WTC11 (cell line): ENCODE results near the gene DUSP11. TPM values are rescaled to one million over a fixed set of nuclear protein-coding genes. Genes with fewer than 3 reads are reported as not detected.

Experiments used
- ATAC-seq: fragments of 200-7000 bp; cut with Tn5 transposase; 2 replicates; pipeline ENCODE4 v1.10.0; 2021; ENCODE audit warnings: mild to moderate bottlenecking, moderate library complexity
- CTCF ChIA-PET: fragments of 300-600 bp; sonication (Branson Sonifier 250); formaldehyde crosslinking; loops from one replicate; lab custom pipeline; 2021; ENCODE audit warnings: antibody characterized with exemption; lab: Charles Lee
- POLR2A ChIA-PET: fragments of 350-600 bp; sonication (Branson Sonifier 250); formaldehyde crosslinking; loops from one replicate; lab custom pipeline; 2021; ENCODE audit warnings: antibody characterized with exemption; lab: Charles Lee
- DNase-seq: peaks from one replicate; pipeline ENCODE4 v3.0.0; 2021; ENCODE audit warnings: low spot score
- H3K27ac Mint-ChIP-seq: 2 replicates; pipeline ENCODE4 v1.8.0; 2021; ENCODE audit warnings: mixed read lengths
- H3K27me3 Mint-ChIP-seq: 2 replicates; pipeline ENCODE4 v1.8.0; 2021; ENCODE audit warnings: low read depth, mild to moderate bottlenecking, moderate library complexity, mixed read lengths
- H3K36me3 Mint-ChIP-seq: 2 replicates; pipeline ENCODE4 v1.8.0; 2021; ENCODE audit warnings: mixed read lengths
- H3K4me1 Mint-ChIP-seq: 2 replicates; pipeline ENCODE4 v1.8.0; 2022; ENCODE audit warnings: mixed read lengths
- H3K4me3 Mint-ChIP-seq: 2 replicates; pipeline ENCODE4 v1.8.0; 2021; ENCODE audit warnings: mild to moderate bottlenecking, moderate library complexity, mixed read lengths
- H3K9me3 Mint-ChIP-seq: 2 replicates; pipeline ENCODE4 v1.8.0; 2021; ENCODE audit warnings: mixed read lengths
- ATF1 ChIP-seq: sonication (generic); formaldehyde crosslinking; IDR thresholded peaks from 2 replicates; pipeline ENCODE4 v1.8.1; 2023; ENCODE audit warnings: mild to moderate bottlenecking, moderate library complexity, missing genetic modification reagents
- E2F4 ChIP-seq: sonication (generic); formaldehyde crosslinking; IDR thresholded peaks from 2 replicates; pipeline ENCODE4 v1.8.1; 2022; ENCODE audit warnings: low read depth, mild to moderate bottlenecking, moderate library complexity, missing genetic modification reagents, borderline replicate concordance
- E2F5 ChIP-seq: sonication (generic); formaldehyde crosslinking; IDR thresholded peaks from 2 replicates; pipeline ENCODE4 v1.8.1; 2022; ENCODE audit warnings: mild to moderate bottlenecking, moderate library complexity, missing genetic modification reagents
- ESRRA ChIP-seq: sonication (generic); formaldehyde crosslinking; IDR thresholded peaks from 2 replicates; pipeline ENCODE4 v1.8.1; 2022; ENCODE audit warnings: mild to moderate bottlenecking, missing genetic modification reagents, borderline replicate concordance
- ETV6 ChIP-seq: sonication (generic); formaldehyde crosslinking; IDR thresholded peaks from 2 replicates; pipeline ENCODE4 v1.8.1; 2022; ENCODE audit warnings: mild to moderate bottlenecking, missing genetic modification reagents
- FOXP1 ChIP-seq: sonication (generic); formaldehyde crosslinking; IDR thresholded peaks from 2 replicates; pipeline ENCODE4 v1.8.0; 2022; ENCODE audit warnings: missing genetic modification reagents, mild to moderate bottlenecking, moderate library complexity, borderline replicate concordance
- GRHL2 ChIP-seq: fragments of 250-450 bp; sonication (Bioruptor Pico); IDR thresholded peaks from 2 replicates; pipeline ENCODE4 v1.8.0; 2022; ENCODE audit warnings: mild to moderate bottlenecking, moderate library complexity; ENCODE audit not compliant: insufficient replicate concordance, severe bottlenecking
- GTF2I ChIP-seq: fragments of 250-450 bp; sonication (Bioruptor Pico); conservative IDR thresholded peaks from 2 replicates; pipeline ENCODE4 v1.4.0; 2021; ENCODE audit warnings: mild to moderate bottlenecking
- HMGA2 ChIP-seq: fragments of 250-450 bp; sonication (Bioruptor Pico); IDR thresholded peaks from 2 replicates; pipeline ENCODE4 v1.4.0; 2021; ENCODE audit warnings: mild to moderate bottlenecking, moderate library complexity
- IRF1 ChIP-seq: sonication (generic); formaldehyde crosslinking; IDR thresholded peaks from 2 replicates; pipeline ENCODE4 v1.8.0; 2023; ENCODE audit warnings: missing genetic modification reagents
- KAT7 ChIP-seq: sonication (generic); formaldehyde crosslinking; IDR thresholded peaks from 2 replicates; pipeline ENCODE4 v1.8.1; 2023; ENCODE audit warnings: missing genetic modification reagents, mild to moderate bottlenecking, borderline replicate concordance
- MAX ChIP-seq: sonication (generic); formaldehyde crosslinking; IDR thresholded peaks from 2 replicates; pipeline ENCODE4 v1.8.0; 2022; ENCODE audit warnings: mild to moderate bottlenecking, missing genetic modification reagents
- NFE2L1 ChIP-seq: sonication (generic); formaldehyde crosslinking; IDR thresholded peaks from 2 replicates; pipeline ENCODE4 v1.8.1; 2023; ENCODE audit warnings: missing genetic modification reagents
- NFYB ChIP-seq: sonication (generic); formaldehyde crosslinking; conservative IDR thresholded peaks from 2 replicates; pipeline ENCODE4 v1.8.0; 2022; ENCODE audit warnings: low read depth, missing genetic modification reagents
- SMAD3 ChIP-seq: sonication (generic); formaldehyde crosslinking; IDR thresholded peaks from 2 replicates; pipeline ENCODE4 v1.8.0; 2022; ENCODE audit warnings: missing genetic modification reagents, mild to moderate bottlenecking, borderline replicate concordance
- SP1 ChIP-seq: sonication (generic); formaldehyde crosslinking; conservative IDR thresholded peaks from 2 replicates; pipeline ENCODE4 v1.8.1; 2022; ENCODE audit warnings: missing genetic modification reagents
- TEAD1 ChIP-seq: sonication (generic); formaldehyde crosslinking; IDR thresholded peaks from 2 replicates; pipeline ENCODE4 v1.8.0; 2022; ENCODE audit warnings: mild to moderate bottlenecking, missing genetic modification reagents
- USF2 ChIP-seq: sonication (generic); formaldehyde crosslinking; IDR thresholded peaks from 2 replicates; pipeline ENCODE4 v1.8.1; 2023; ENCODE audit warnings: mild to moderate bottlenecking, missing genetic modification reagents, moderate library complexity
- ZBTB21 ChIP-seq: sonication (generic); formaldehyde crosslinking; IDR thresholded peaks from 2 replicates; pipeline ENCODE4 v1.8.1; 2023; ENCODE audit warnings: mild to moderate bottlenecking, missing genetic modification reagents, borderline replicate concordance
- ZNF121 ChIP-seq: sonication (generic); formaldehyde crosslinking; IDR thresholded peaks from 2 replicates; pipeline ENCODE4 v1.8.0; 2023; ENCODE audit warnings: missing genetic modification reagents
- ZNF219 ChIP-seq: sonication (generic); formaldehyde crosslinking; IDR thresholded peaks from 2 replicates; pipeline ENCODE4 v1.8.0; 2023; ENCODE audit warnings: missing genetic modification reagents, mild to moderate bottlenecking, borderline replicate concordance
- ZNF416 ChIP-seq: fragments of 250-450 bp; sonication (Bioruptor Pico); IDR thresholded peaks from 2 replicates; pipeline ENCODE4 v1.9.0; 2021; ENCODE audit warnings: mild to moderate bottlenecking, inconsistent platforms
- ZNF423 ChIP-seq: fragments of 250-450 bp; sonication (Bioruptor Pico); IDR thresholded peaks from 2 replicates; pipeline ENCODE4 v2.1.2; 2022; ENCODE audit warnings: mild to moderate bottlenecking, moderate library complexity
- ZNF671 ChIP-seq: fragments of 250-450 bp; sonication (Bioruptor Pico); IDR thresholded peaks from 2 replicates; pipeline ENCODE4 v1.8.0; 2021; ENCODE audit warnings: mild to moderate bottlenecking
- total RNA-seq: library from RNA; stranded (reverse); gene quantifications from 3 replicates; pipeline ENCODE4 v1.2.3, GENCODE V29; 2021
- TF ChIP-seq, protein P1 (sequence below): sonication (generic); formaldehyde crosslinking; IDR thresholded peaks from 2 replicates; pipeline ENCODE4 v1.8.1; 2023; ENCODE audit warnings: mild to moderate bottlenecking, missing genetic modification reagents, moderate library complexity
- TF ChIP-seq, protein P2 (sequence below): fragments of 200-600 bp; IDR thresholded peaks from 2 replicates; pipeline ENCODE4 v1.8.0; 2022; ENCODE audit warnings: antibody characterized with exemption
- TF ChIP-seq, protein P3 (sequence below): fragments of 250-450 bp; sonication (Bioruptor Pico); IDR thresholded peaks from 2 replicates; pipeline ENCODE4 v1.9.0; 2021; ENCODE audit warnings: mild to moderate bottlenecking
- TF ChIP-seq, protein P4 (sequence below): sonication (generic); formaldehyde crosslinking; IDR thresholded peaks from 2 replicates; pipeline ENCODE4 v1.8.1; 2022; ENCODE audit warnings: mild to moderate bottlenecking, missing genetic modification reagents, moderate library complexity, borderline replicate concordance

DUSP11 gene
- total RNA-seq, 1 experiment from 2014 or later = 16.8 TPM

DNA sequence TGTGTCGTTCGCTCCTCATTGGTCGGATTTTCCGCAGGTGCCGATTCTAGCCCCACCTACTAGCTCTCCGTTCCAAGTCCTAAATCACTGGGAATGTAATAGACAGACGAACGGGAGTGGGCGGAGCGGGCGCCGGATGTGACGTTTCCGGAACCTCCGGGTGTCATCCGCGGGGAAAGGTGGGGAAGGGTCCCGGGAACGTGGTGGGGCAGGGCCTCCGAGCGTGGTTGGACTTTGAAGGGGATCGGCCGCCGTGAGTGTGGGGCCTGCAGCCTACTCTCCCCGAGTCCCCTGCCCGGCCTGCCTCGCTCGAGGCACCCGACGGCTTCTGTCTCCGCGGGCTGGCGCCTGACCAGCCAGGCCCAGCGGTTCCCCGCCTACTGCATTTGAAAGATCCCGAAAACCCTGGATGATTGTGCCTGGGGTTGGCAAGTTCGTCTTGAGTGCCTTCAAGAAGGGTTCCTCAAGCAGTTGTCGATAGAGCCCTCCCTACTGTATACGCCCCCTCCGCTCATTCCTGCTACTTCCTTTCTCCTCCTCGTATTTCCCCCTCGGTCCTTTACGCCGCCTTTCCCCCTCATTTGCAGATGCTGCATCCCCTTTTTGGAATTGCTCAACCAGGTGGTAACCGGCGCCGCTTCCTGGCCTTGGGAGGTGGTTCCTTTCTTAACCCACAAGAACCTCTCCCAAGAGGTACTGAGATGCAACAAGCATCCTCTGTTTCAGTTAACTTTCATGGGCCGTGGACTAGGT lies 49.1 kb upstream of the DUSP11 start, which contains the start of gene STAMBP:
Gene STAMBP, plus strand, starts transcription at position 144 of the 753 bp plus-strand sequence. CDS start 1,896 bp downstream, outside the sequence.
- Mint-ChIP-seq H3K36me3 (peaks cover 19% of the 10 kb centered on the region), H3K4me3 (peak within 1 kb of the TSS; percentile 94), H3K4me1 (peaks cover 16% of the 10 kb centered on the region), H3K27ac (peak within 1 kb of the TSS; percentile 91), H3K27me3 (peaks cover 27% of the 10 kb centered on the region), H3K9me3 (peaks cover 12% of the 10 kb centered on the region)
- CTCF ChIA-PET = interaction anchor here (0.6 to 3.0 kb wide), 14 partner anchors 10 to 563 kb away, joined by 3 to 20 read pairs (median 4); partner anchors contain the start of genes BOLA3, MOB1A and TPRKB
- DNase-seq (peak; percentile 97), ATAC-seq (peak; percentile 96)
- POLR2A ChIA-PET = interaction anchor here (0.6 to 1.0 kb wide), 3 partner anchors 29 to 292 kb away, joined by 3 to 4 read pairs (median 3); partner anchors contain the start of gene DUSP11
- TF ChIP-seq ETV6 (CRISPR knock-in tag) = peak; percentile 78; the same call in 1 of the 2 replicates
- TF ChIP-seq ZBTB21 (CRISPR knock-in tag) = no peak
- TF ChIP-seq, protein P1, sequence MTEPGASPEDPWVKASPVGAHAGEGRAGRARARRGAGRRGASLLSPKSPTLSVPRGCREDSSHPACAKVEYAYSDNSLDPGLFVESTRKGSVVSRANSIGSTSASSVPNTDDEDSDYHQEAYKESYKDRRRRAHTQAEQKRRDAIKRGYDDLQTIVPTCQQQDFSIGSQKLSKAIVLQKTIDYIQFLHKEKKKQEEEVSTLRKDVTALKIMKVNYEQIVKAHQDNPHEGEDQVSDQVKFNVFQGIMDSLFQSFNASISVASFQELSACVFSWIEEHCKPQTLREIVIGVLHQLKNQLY (CRISPR knock-in tag) = no peak
- TF ChIP-seq NFE2L1 (CRISPR knock-in tag) = 0 out of 2 replicates have a peak, but pooled peaks have one; percentile 14
- TF ChIP-seq SP1 (CRISPR knock-in tag) = peak; percentile 84
- 0 out of 2 replicates have a peak, but pooled peaks have one; percentile 46 for TF ChIP-seq USF2 (CRISPR knock-in tag)
- no peak for TF ChIP-seq KAT7 (CRISPR knock-in tag)
- TF ChIP-seq E2F4 = no peak
- TF ChIP-seq, protein P2, sequence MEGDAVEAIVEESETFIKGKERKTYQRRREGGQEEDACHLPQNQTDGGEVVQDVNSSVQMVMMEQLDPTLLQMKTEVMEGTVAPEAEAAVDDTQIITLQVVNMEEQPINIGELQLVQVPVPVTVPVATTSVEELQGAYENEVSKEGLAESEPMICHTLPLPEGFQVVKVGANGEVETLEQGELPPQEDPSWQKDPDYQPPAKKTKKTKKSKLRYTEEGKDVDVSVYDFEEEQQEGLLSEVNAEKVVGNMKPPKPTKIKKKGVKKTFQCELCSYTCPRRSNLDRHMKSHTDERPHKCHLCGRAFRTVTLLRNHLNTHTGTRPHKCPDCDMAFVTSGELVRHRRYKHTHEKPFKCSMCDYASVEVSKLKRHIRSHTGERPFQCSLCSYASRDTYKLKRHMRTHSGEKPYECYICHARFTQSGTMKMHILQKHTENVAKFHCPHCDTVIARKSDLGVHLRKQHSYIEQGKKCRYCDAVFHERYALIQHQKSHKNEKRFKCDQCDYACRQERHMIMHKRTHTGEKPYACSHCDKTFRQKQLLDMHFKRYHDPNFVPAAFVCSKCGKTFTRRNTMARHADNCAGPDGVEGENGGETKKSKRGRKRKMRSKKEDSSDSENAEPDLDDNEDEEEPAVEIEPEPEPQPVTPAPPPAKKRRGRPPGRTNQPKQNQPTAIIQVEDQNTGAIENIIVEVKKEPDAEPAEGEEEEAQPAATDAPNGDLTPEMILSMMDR = no peak
- TF ChIP-seq GTF2I (CRISPR knock-in tag) = no peak
- TF ChIP-seq NFYB = peak; percentile 71; the same call in 1 of the 2 replicates
- no peak for TF ChIP-seq ESRRA (CRISPR knock-in tag)
- no peak; the same call in 1 of the 2 replicates for TF ChIP-seq TEAD1 (CRISPR knock-in tag)
- TF ChIP-seq HMGA2 (CRISPR knock-in tag) = no peak
- no peak for TF ChIP-seq SMAD3 (CRISPR knock-in tag)
- peak; percentile 51; the same call in 1 of the 2 replicates for TF ChIP-seq FOXP1 (CRISPR knock-in tag)
- TF ChIP-seq ATF1 (CRISPR knock-in tag) = no peak
- TF ChIP-seq, protein P3, sequence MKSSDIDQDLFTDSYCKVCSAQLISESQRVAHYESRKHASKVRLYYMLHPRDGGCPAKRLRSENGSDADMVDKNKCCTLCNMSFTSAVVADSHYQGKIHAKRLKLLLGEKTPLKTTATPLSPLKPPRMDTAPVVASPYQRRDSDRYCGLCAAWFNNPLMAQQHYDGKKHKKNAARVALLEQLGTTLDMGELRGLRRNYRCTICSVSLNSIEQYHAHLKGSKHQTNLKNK (CRISPR knock-in tag) = no peak
- peak; percentile 76 for TF ChIP-seq MAX (CRISPR knock-in tag)
- TF ChIP-seq ZNF416 (CRISPR knock-in tag) = no peak
- TF ChIP-seq ZNF219 (CRISPR knock-in tag) = no peak
- TF ChIP-seq IRF1 (CRISPR knock-in tag) = peak; percentile 62; the same call in 1 of the 2 replicates
- TF ChIP-seq ZNF423 (CRISPR knock-in tag) = no peak
- no peak for TF ChIP-seq E2F5 (CRISPR knock-in tag)
- TF ChIP-seq ZNF671 (CRISPR knock-in tag) = no peak
- TF ChIP-seq GRHL2 = no peak
- TF ChIP-seq, protein P4, sequence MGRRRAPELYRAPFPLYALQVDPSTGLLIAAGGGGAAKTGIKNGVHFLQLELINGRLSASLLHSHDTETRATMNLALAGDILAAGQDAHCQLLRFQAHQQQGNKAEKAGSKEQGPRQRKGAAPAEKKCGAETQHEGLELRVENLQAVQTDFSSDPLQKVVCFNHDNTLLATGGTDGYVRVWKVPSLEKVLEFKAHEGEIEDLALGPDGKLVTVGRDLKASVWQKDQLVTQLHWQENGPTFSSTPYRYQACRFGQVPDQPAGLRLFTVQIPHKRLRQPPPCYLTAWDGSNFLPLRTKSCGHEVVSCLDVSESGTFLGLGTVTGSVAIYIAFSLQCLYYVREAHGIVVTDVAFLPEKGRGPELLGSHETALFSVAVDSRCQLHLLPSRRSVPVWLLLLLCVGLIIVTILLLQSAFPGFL (CRISPR knock-in tag) = no peak
- TF ChIP-seq ZNF121 (CRISPR knock-in tag) = no peak
